Caco-2 (cell line): ENCODE measurements around the gene ORMDL2. TPM values are rescaled to one million over a fixed set of nuclear protein-coding genes. Genes with fewer than 3 reads are reported as not detected.

ENCODE experiments used
- BruUV-seq: library from RNA; stranded (reverse); fragments of 400-500 nt; replicated peaks from 2 replicates; lab custom pipeline; 2021; lab: Mats Ljungman, UMichigan
- CTCF ChIA-PET: fragments of 300-600 bp; sonication (Branson Sonifier 250); formaldehyde crosslinking; loops from one replicate; lab custom pipeline; 2022; ENCODE audit warnings: antibody characterized with exemption; lab: Charles Lee
- POLR2A ChIA-PET: fragments of 300-600 bp; sonication (Branson Sonifier 250); formaldehyde crosslinking; loops from one replicate; lab custom pipeline; 2022; ENCODE audit warnings: antibody characterized with exemption; lab: Charles Lee
- DNase-seq, 2 experiments: peaks; one replicate each; pipeline versions ENCODE4 v3.0.0 to v3.0.0-alpha.2; 2020 to 2022
- H3K27me3 ChIP-seq: replicated peaks from 2 replicates; pipeline ENCODE4 v1.6.0; 2011; ENCODE audit warnings: low read length; ENCODE audit not compliant: control insufficient read depth, insufficient read depth
- H3K36me3 ChIP-seq: 2 replicates; pipeline ENCODE4 v1.5.1; 2011; ENCODE audit warnings: low read length; ENCODE audit not compliant: control insufficient read depth, insufficient read depth
- H3K4me1 ChIP-seq: fragments of 250-450 bp; sonication (Bioruptor Pico); 2 replicates; pipeline ENCODE4 v1.5.1; 2020; ENCODE audit warnings: mild to moderate bottlenecking
- H3K4me3 ChIP-seq: 2 replicates; pipeline ENCODE4 v1.5.1; 2011; ENCODE audit warnings: low read depth, mild to moderate bottlenecking, control low read depth, low read length
- H3K9me3 ChIP-seq: fragments of 250-450 bp; sonication (Bioruptor Pico); 2 replicates; pipeline ENCODE4 v1.5.1; 2020; ENCODE audit warnings: mild to moderate bottlenecking, moderate library complexity
- H3K27ac Mint-ChIP-seq: one replicate; pipeline ENCODE4 v1.8.0; 2022; ENCODE audit warnings: mixed read lengths; ENCODE audit not compliant: unreplicated experiment
- H3K27me3 Mint-ChIP-seq: one replicate; pipeline ENCODE4 v1.8.0; 2022; ENCODE audit warnings: mixed read lengths; ENCODE audit not compliant: insufficient read depth, unreplicated experiment
- H3K36me3 Mint-ChIP-seq: one replicate; pipeline ENCODE4 v1.8.0; 2022; ENCODE audit warnings: mild to moderate bottlenecking, mixed read lengths; ENCODE audit not compliant: insufficient read depth, unreplicated experiment
- H3K4me1 Mint-ChIP-seq: one replicate; pipeline ENCODE4 v1.8.0; 2022; ENCODE audit warnings: low read depth, mixed read lengths; ENCODE audit not compliant: unreplicated experiment
- H3K4me3 Mint-ChIP-seq: one replicate; pipeline ENCODE4 v1.8.0; 2022; ENCODE audit warnings: mild to moderate bottlenecking, moderate library complexity, mixed read lengths; ENCODE audit not compliant: unreplicated experiment
- H3K9me3 Mint-ChIP-seq: one replicate; pipeline ENCODE4 v1.8.0; 2022; ENCODE audit warnings: mixed read lengths; ENCODE audit not compliant: unreplicated experiment
- intact Hi-C: fragments of 100-400 bp; cut with micrococcal nuclease; formaldehyde crosslinking; loops from one replicate; pipeline ENCODE4 v1.10.0; 2022; ENCODE audit not compliant: unreplicated experiment
- total RNA-seq: library from RNA; stranded (reverse); gene quantifications from 2 replicates; pipeline ENCODE4 v1.2.3, GENCODE V29; 2022
- TF ChIP-seq, protein P1 (sequence below), 2 experiments: fragments of 200-600 bp in 1 of 2; IDR thresholded peaks; 1 replicate in 1 of 2; 2 replicates in 1 of 2; pipeline versions ENCODE4 v1.5.1 to v1.8.0; 2011 to 2022; ENCODE audit warnings: antibody characterized with exemption in 1 of 2, control low read depth in 1 of 2, inconsistent platforms in 1 of 2, low read depth in 1 of 2, low read length in 1 of 2, mild to moderate bottlenecking in 1 of 2, moderate library complexity in 1 of 2; ENCODE audit not compliant: insufficient read depth in 1 of 2, severe bottlenecking in 1 of 2, unreplicated experiment in 1 of 2

ORMDL2 gene
- total RNA-seq, 1 experiment from 2014 or later = 44.0 TPM

GRCh38 chr12:55842681-55843429 is 25.0 kb downstream of the ORMDL2 start, which contains the start of gene MMP19:
TSS of gene MMP19 (minus strand) at chr12:55842936. CDS start at chr12:55842830, 106 bp downstream.
- intact Hi-C loops = no loop called here
- TF ChIP-seq, protein P1, sequence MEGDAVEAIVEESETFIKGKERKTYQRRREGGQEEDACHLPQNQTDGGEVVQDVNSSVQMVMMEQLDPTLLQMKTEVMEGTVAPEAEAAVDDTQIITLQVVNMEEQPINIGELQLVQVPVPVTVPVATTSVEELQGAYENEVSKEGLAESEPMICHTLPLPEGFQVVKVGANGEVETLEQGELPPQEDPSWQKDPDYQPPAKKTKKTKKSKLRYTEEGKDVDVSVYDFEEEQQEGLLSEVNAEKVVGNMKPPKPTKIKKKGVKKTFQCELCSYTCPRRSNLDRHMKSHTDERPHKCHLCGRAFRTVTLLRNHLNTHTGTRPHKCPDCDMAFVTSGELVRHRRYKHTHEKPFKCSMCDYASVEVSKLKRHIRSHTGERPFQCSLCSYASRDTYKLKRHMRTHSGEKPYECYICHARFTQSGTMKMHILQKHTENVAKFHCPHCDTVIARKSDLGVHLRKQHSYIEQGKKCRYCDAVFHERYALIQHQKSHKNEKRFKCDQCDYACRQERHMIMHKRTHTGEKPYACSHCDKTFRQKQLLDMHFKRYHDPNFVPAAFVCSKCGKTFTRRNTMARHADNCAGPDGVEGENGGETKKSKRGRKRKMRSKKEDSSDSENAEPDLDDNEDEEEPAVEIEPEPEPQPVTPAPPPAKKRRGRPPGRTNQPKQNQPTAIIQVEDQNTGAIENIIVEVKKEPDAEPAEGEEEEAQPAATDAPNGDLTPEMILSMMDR (IDR thresholded peaks at IDR 0.05; ENCODE audit: insufficient read depth in 1 of 2, low read depth in 1 of 2, low read length in 1 of 2, severe bottlenecking in 1 of 2, unreplicated experiment in 1 of 2) = no peak
- Histone ChIP-seq H3K36me3 (no peaks in the 10 kb centered on the region), H3K9me3 (no peaks in the 10 kb centered on the region), H3K4me3 (no peak within 1 kb of the TSS), H3K4me1 (peaks cover 9% of the 10 kb centered on the region), H3K27me3 (no peaks in the 10 kb centered on the region)
- BruUV-seq = no TSS peak
- peak within 1 kb of the TSS; percentile 41 for H3K4me3 Mint-ChIP-seq
- peak within 1 kb of the TSS; percentile 43 for H3K27ac Mint-ChIP-seq
- peaks cover 15% of the 10 kb centered on the region for H3K4me1 Mint-ChIP-seq
- ChIA-PET POLR2A (interaction anchor here (0.5 to 0.6 kb wide), 2 partner anchors 12 to 138 kb away, joined by 3 to 10 read pairs; no protein-coding TSS in a partner anchor), CTCF (no interaction called here)
- no peaks in the 10 kb centered on the region for H3K9me3 Mint-ChIP-seq
- peak in 1 of 2 experiments; percentile 52 for DNase-seq
- H3K36me3 Mint-ChIP-seq = no peaks in the 10 kb centered on the region
- no peaks in the 10 kb centered on the region for H3K27me3 Mint-ChIP-seq

GRCh38 chr12:55843431-55843830 is 25.6 kb downstream of the ORMDL2 start:
- Mint-ChIP-seq H3K36me3 (no peaks in the 10 kb centered on the region), H3K9me3 (no peaks in the 10 kb centered on the region), H3K4me1 (peaks cover 13% of the 10 kb centered on the region), H3K27me3 (no peaks in the 10 kb centered on the region), H3K27ac (peak overlapping the region; percentile 43), H3K4me3 (no peak overlapping the region)
- ChIA-PET POLR2A (no interaction called here), CTCF (no interaction called here)
- TF ChIP-seq, protein P1 (IDR thresholded peaks at IDR 0.05; ENCODE audit: insufficient read depth in 1 of 2, low read depth in 1 of 2, low read length in 1 of 2, severe bottlenecking in 1 of 2, unreplicated experiment in 1 of 2) = no peak
- no peaks in the 10 kb centered on the region for H3K9me3 ChIP-seq
- H3K4me1 ChIP-seq = peaks cover 9% of the 10 kb centered on the region
- no peaks in the 10 kb centered on the region for H3K36me3 ChIP-seq
- no peak for DNase-seq
- H3K4me3 ChIP-seq = no peak overlapping the region
- no peaks in the 10 kb centered on the region for H3K27me3 ChIP-seq
- intact Hi-C loops = no loop called here
- no TSS peak for BruUV-seq

- H3K27ac Mint-ChIP-seq = no peak overlapping the region
Observed at GRCh38 chr12:55844961-55845360, 27.1 kb downstream of the ORMDL2 start.

More at GRCh38 chr12:55844961-55845360, 27.1 kb downstream of the ORMDL2 start:
- H3K4me3 Mint-ChIP-seq = no peak overlapping the region
- Histone ChIP-seq H3K36me3 (no peaks in the 10 kb centered on the region), H3K4me3 (no peak overlapping the region), H3K27me3 (no peaks in the 10 kb centered on the region), H3K9me3 (no peaks in the 10 kb centered on the region), H3K4me1 (peaks cover 9% of the 10 kb centered on the region)
- POLR2A ChIA-PET = no interaction called here
- no TSS peak for BruUV-seq
- no peaks in the 10 kb centered on the region for H3K9me3 Mint-ChIP-seq
- intact Hi-C loops = no loop called here
- CTCF ChIA-PET = no interaction called here
- peaks cover 7% of the 10 kb centered on the region for H3K4me1 Mint-ChIP-seq
- TF ChIP-seq, protein P1 (IDR thresholded peaks at IDR 0.05; ENCODE audit: insufficient read depth in 1 of 2, low read depth in 1 of 2, low read length in 1 of 2, severe bottlenecking in 1 of 2, unreplicated experiment in 1 of 2) = no peak
- no peaks in the 10 kb centered on the region for H3K36me3 Mint-ChIP-seq
- no peaks in the 10 kb centered on the region for H3K27me3 Mint-ChIP-seq
- DNase-seq = no peak
